ENCODE results near the gene TMC6.
"Not testable (repeated sequence)": the region's sequence is repeated elsewhere in the genome, so short reads cannot be mapped to it uniquely, and the experiment has no call there.

TMC6 gene

DNA sequence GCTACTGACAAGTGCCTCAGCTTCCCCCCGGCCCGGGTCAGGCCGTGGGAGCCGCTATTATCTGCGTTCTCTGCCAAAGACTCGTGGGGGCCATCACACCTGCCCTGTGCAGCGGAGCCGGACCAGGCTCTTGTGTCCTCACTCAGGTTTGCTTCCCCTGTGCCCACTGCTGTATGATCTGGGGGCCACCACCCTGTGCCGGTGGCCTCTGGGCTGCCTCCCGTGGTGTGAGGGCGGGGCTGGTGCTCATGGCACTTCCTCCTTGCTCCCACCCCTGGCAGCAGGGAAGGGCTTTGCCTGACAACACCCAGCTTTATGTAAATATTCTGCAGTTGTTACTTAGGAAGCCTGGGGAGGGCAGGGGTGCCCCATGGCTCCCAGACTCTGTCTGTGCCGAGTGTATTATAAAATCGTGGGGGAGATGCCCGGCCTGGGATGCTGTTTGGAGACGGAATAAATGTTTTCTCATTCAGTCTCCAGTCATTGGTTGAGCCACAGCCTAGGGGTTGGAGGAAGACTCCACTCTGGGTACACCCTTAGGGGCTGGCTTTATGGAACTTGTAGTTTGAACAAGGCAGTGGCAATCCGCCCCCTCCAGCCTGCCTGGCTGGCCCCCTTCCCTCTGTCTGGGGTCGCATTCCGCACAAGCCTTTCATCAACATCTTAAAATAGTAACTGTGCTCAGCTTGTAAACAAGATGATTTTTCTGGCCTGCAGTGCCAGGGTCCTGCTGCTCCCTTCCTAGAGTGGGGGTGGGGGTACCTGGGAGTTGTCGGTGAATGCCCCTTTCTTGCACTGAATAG lies 43.9 kb upstream of the TMC6 start:
- no peak overlapping the region for H3K4me3 ChIP-seq (ENCODE audit: low read depth, low read length)
- TF ChIP-seq, protein P1, sequence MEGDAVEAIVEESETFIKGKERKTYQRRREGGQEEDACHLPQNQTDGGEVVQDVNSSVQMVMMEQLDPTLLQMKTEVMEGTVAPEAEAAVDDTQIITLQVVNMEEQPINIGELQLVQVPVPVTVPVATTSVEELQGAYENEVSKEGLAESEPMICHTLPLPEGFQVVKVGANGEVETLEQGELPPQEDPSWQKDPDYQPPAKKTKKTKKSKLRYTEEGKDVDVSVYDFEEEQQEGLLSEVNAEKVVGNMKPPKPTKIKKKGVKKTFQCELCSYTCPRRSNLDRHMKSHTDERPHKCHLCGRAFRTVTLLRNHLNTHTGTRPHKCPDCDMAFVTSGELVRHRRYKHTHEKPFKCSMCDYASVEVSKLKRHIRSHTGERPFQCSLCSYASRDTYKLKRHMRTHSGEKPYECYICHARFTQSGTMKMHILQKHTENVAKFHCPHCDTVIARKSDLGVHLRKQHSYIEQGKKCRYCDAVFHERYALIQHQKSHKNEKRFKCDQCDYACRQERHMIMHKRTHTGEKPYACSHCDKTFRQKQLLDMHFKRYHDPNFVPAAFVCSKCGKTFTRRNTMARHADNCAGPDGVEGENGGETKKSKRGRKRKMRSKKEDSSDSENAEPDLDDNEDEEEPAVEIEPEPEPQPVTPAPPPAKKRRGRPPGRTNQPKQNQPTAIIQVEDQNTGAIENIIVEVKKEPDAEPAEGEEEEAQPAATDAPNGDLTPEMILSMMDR (IDR thresholded peaks at IDR 0.05; ENCODE audit: control insufficient read depth, extremely low read depth, insufficient read depth): no peak
- no peak for DNase-seq (ENCODE audit: low read depth)

DNA sequence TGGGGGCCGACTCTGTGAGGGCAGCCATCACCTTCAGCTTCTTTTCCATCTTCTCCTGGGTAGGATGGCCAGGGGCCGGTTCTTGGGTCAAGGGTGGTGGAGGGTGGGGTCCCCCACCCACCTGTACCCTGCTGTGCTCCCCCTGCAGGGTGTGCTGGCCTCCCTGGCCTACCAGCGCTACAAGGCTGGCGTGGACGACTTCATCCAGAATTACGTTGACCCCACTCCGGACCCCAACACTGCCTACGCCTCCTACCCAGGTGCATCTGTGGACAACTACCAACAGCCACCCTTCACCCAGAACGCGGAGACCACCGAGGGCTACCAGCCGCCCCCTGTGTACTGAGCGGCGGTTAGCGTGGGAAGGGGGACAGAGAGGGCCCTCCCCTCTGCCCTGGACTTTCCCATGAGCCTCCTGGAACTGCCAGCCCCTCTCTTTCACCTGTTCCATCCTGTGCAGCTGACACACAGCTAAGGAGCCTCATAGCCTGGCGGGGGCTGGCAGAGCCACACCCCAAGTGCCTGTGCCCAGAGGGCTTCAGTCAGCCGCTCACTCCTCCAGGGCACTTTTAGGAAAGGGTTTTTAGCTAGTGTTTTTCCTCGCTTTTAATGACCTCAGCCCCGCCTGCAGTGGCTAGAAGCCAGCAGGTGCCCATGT lies 43.2 kb upstream of the TMC6 start:
- not testable (repeated sequence) for H3K4me3 ChIP-seq (ENCODE audit: low read depth, low read length); DNase-seq (ENCODE audit: low read depth)

DNA sequence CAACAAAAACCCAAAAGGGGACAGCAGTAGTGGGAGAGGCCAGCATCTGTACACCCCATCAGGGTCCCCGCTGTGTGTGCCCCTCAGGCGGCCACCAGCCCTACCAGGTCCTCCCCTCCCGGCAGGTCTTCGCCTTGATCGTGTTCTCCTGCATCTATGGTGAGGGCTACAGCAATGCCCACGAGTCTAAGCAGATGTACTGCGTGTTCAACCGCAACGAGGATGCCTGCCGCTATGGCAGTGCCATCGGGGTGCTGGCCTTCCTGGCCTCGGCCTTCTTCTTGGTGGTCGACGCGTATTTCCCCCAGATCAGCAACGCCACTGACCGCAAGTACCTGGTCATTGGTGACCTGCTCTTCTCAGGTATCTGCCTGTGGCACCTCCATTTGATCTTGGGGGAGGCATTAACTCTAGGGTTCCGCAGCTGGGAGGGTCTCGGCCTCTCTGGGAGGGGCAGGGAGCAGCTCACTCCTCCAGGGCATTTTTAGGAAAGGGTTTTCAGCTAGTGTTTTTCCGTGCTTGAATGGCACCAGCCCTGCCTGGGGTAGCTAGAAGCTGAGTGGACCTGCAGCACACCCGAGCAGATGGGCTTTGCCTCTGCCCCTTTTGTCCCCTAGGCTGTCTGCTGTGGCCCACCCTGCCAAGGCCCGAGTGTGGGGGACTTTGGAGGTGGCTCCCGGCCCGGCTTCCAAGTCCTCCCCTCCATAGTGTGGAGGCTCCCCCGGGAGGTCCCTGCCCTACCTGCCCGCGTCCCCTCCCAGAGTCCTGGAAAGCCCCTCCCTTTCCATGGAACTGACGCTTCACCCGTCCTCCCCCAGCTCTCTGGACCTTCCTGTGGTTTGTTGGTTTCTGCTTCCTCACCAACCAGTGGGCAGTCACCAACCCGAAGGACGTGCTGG lies 42.4 kb upstream of the TMC6 start:
- H3K4me3 ChIP-seq (ENCODE audit: low read depth, low read length): no peak overlapping the region
- TF ChIP-seq, protein P1 (IDR thresholded peaks at IDR 0.05; ENCODE audit: control insufficient read depth, extremely low read depth, insufficient read depth): no peak
- no peak for DNase-seq (ENCODE audit: low read depth)

DNA sequence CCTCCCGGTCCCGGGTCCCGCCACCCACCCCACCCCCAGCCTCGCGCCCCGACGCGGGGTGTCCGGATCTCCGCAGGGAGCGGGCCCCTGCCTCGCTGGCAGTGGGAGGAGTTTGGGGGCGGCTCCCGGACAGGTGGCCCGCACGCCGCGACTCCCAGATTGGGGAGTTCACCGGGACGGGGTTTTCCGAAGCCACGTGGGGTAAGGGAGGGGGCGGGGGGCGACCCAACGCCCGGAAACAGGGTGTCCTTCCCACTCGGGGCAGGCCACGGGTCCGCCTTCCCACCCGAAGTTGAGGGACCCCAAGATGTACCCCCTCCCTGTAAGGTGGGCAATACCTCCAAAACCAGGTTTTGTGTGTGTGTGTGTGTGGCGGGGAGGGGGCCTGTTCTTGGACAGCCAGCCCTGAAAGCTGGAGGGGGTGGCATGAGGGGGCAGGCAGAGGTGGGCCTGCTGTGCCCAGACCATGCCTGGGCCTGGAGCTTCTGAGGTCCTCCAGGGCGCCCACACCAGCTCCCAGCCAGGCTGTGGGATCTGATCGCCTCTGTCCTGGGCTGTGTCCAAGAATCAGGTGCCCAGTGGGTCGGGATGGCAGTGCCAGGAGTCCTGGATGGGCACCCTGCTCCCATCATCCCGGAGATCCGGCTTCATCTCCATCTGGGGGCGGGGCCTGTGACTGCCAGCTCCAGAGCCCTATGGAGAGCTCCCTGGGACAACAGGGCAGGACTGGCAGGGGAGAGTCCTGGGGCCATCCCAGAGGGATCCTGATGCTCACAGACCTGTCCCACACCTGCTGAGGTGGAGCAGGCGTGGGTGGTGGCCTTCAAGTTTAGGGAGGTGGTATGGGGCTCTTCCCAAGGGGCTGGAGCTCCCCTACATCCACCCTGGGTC lies 40.6 kb upstream of the TMC6 start:
- DNase-seq (ENCODE audit: low read depth): peak; percentile 68
- H3K4me3 ChIP-seq (ENCODE audit: low read depth, low read length): peak overlapping the region; percentile 80
- TF ChIP-seq, protein P1 (IDR thresholded peaks at IDR 0.05; ENCODE audit: control insufficient read depth, extremely low read depth, insufficient read depth): no peak

DNA sequence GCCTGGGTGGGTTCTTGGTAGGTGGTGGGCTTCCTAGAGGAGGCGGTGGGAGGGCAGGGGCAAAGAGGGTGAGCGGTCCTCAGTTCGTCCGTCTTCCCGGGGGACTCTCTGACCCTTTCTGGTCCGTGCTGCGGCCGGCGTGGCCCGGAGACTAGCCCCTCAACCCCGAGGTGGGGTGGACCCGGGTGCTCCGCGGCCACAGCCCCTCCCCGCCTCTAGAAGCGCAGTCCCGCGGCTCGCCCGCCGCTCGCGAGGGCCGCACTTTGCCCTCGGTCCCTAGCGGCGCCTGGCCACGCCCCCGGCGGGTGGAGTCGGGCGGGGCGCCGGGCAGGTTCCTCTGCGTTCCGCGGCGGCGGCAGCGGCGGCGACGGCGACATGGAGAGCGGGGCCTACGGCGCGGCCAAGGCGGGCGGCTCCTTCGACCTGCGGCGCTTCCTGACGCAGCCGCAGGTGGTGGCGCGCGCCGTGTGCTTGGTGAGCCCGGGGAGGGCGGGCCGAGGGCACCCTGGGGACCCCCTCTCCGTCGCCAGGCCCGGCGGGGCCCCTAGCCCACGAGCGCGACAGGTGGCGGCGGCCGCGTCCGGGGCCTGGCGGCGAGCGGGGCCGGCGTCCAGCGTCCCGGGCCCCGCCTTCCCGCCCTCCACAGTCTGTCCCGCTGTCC lies 39.8 kb upstream of the TMC6 start, which contains the start of gene SYNGR2:
SYNGR2 (plus strand) TSS at position 340 of the 661 bp plus-strand sequence; CDS start at position 376, 36 bp downstream.
- peak within 1 kb of the TSS; percentile 80 for H3K4me3 ChIP-seq (ENCODE audit: low read depth, low read length)
- TF ChIP-seq, protein P1 (IDR thresholded peaks at IDR 0.05; ENCODE audit: control insufficient read depth, extremely low read depth, insufficient read depth): 0 out of 2 replicates have a peak, but pooled peaks have one; percentile 6
- DNase-seq (ENCODE audit: low read depth): peak; percentile 30

DNA sequence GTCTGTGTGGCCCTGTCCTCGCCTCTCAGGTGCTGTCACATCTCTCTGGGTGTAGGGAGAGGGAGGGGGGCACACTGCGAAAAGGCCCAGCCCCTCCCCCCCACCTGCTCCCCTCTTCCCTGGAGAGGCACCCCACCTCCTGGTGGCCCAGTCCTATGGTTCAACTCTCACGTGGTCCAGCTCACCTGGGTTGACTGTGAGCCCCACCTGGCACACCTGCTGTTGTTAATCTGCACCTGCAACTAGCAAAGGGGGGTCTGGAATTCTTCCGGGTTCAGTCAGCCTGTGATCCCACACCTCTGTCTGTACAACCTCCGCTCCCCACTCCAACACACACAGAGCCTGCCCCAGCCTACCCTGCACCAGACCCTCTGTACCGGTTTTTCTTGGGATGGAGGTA lies 37.9 kb upstream of the TMC6 start:
- TF ChIP-seq, protein P1 (IDR thresholded peaks at IDR 0.05; ENCODE audit: control insufficient read depth, extremely low read depth, insufficient read depth): no peak
- no peak overlapping the region for H3K4me3 ChIP-seq (ENCODE audit: low read depth, low read length)
- no peak for DNase-seq (ENCODE audit: low read depth)
